K562 (cell line): ENCODE measurements around the gene SEPTIN8. TPM values are rescaled to one million over a fixed set of nuclear protein-coding genes. Genes with fewer than 3 reads are reported as not detected.
A peak's percentile ranks its signal among the peaks of the same experiment; 100 is the strongest.

Experiments
- BRD9 ChIP-seq: fragments of 450-650 bp; IDR thresholded peaks from 2 replicates; pipeline ENCODE4 v1.6.1; 2018; ENCODE audit warnings: low read depth; ENCODE audit not compliant: partially characterized antibody
- CBX8 ChIP-seq: fragments of 200-600 bp; sonication (generic); IDR thresholded peaks from 2 replicates; pipeline ENCODE4 v1.6.1; 2012; ENCODE audit warnings: borderline replicate concordance, mixed run types, low read depth, mild to moderate bottlenecking, moderate library complexity, mixed read lengths, low read length, control low read depth, inconsistent platforms; ENCODE audit not compliant: poor library complexity, severe bottlenecking; ENCODE audit errors: extremely low read depth
- CHCHD3 ChIP-seq: fragments of 250-450 bp; sonication (Bioruptor Pico); IDR thresholded peaks from 2 replicates; pipeline ENCODE4 v2.1.2; 2022; ENCODE audit warnings: mild to moderate bottlenecking
- LCOR ChIP-seq: sonication (generic); formaldehyde crosslinking; IDR thresholded peaks from 2 replicates; pipeline ENCODE4 v1.8.0; 2022; ENCODE audit warnings: mild to moderate bottlenecking, missing genetic modification reagents
- NRF1 ChIP-seq, 2 experiments: fragments of 450-650 bp; IDR thresholded peaks in 1 of 2; conservative IDR thresholded peaks in 1 of 2; 2 replicates each; pipeline ENCODE4 v1.6.1; 2014; ENCODE audit warnings: mild to moderate bottlenecking in 2 of 2
- RUNX1 ChIP-seq: sonication (generic); IDR thresholded peaks from 2 replicates; pipeline ENCODE4 v1.6.1; 2016; ENCODE audit warnings: antibody characterized with exemption, low read depth
- SIN3B ChIP-seq: fragments of 450-650 bp; IDR thresholded peaks from 2 replicates; pipeline ENCODE4 v1.6.1; 2017; ENCODE audit warnings: low read depth, mild to moderate bottlenecking, moderate library complexity
- TEAD1 ChIP-seq, 2 experiments: fragments of 450-650 bp in 1 of 2; sonication (generic) in 1 of 2; formaldehyde crosslinking; IDR thresholded peaks; 2 replicates each; pipeline versions ENCODE4 v1.4.0 to v1.8.0; 2020 to 2022; ENCODE audit warnings: mild to moderate bottlenecking in 2 of 2, missing genetic modification reagents in 1 of 2
- ZBTB7A ChIP-seq: IDR thresholded peaks from 2 replicates; pipeline ENCODE4 v1.6.1; 2011; ENCODE audit warnings: low read depth, mild to moderate bottlenecking, low read length, moderate library complexity, borderline replicate concordance; ENCODE audit not compliant: control insufficient read depth
- ZNF79 ChIP-seq: fragments of 250-450 bp; sonication (Bioruptor Pico); IDR thresholded peaks from 2 replicates; pipeline ENCODE4 v1.4.0; 2020; ENCODE audit warnings: low read depth, mild to moderate bottlenecking, moderate library complexity
- polyA plus RNA-seq, 8 experiments: library from polyadenylated mRNA; depleted of rRNA in 4 of 8; stranded (reverse) in 5 of 8; unstranded in 3 of 8; fragments of >200 nt; fragmentation: Nextera tagmentation in 2 of 8; fragmentation: Illumina TruSeq in 1 of 8; extraction: Ambion mirVana in 2 of 8; extraction: Trizol in 1 of 8; gene quantifications; 2 replicates each; pipeline versions ENCODE4 v1.2.1 to v1.2.3, GENCODE V29; 2011 to 2014; ENCODE audit warnings: inconsistent platforms in 1 of 8, missing spikeins in 1 of 8
- total RNA-seq, 7 experiments: library from RNA; depleted of rRNA in 6 of 7; stranded (reverse); fragments of >200 nt in 6 of 7; fragmentation: Illumina TruSeq in 2 of 7; extraction: Trizol in 2 of 7; gene quantifications; 2 replicates each; pipeline versions ENCODE4 v1.2.1 to v1.2.3, GENCODE V29; 2011 to 2021; ENCODE audit warnings: low replicate concordance in 1 of 7
- TF ChIP-seq, protein P1 (sequence below): fragments of 150-350 bp; IDR thresholded peaks from 2 replicates; pipeline ENCODE4 v1.6.1; 2014; ENCODE audit warnings: low read depth, mild to moderate bottlenecking, low read length, borderline replicate concordance
- TF ChIP-seq, protein P2 (sequence below), 2 experiments: fragments of 450-650 bp in 1 of 2; sonication (generic) in 1 of 2; formaldehyde crosslinking; conservative IDR thresholded peaks; 2 replicates each; pipeline versions ENCODE4 v1.4.0 to v1.8.1; 2020 to 2022; ENCODE audit warnings: mild to moderate bottlenecking in 1 of 2, missing genetic modification reagents in 1 of 2
- TF ChIP-seq, protein P3 (sequence below): fragments of 250-450 bp; sonication (Bioruptor Pico); IDR thresholded peaks from 2 replicates; pipeline ENCODE4 v1.8.0; 2022; ENCODE audit warnings: moderate library complexity, mild to moderate bottlenecking, inconsistent platforms
- TF ChIP-seq, protein P4 (sequence below): sonication (generic); formaldehyde crosslinking; IDR thresholded peaks from 2 replicates; pipeline ENCODE4 v1.8.0; 2023; ENCODE audit warnings: missing genetic modification reagents, mild to moderate bottlenecking, borderline replicate concordance

The SEPTIN8 gene
- total and polyA plus RNA-seq, 9 of the 15 experiments (the other 6 are each of a cell fraction or from before 2014, with no cell fraction given): 19.3 to 142 (median 101) TPM

DNA sequence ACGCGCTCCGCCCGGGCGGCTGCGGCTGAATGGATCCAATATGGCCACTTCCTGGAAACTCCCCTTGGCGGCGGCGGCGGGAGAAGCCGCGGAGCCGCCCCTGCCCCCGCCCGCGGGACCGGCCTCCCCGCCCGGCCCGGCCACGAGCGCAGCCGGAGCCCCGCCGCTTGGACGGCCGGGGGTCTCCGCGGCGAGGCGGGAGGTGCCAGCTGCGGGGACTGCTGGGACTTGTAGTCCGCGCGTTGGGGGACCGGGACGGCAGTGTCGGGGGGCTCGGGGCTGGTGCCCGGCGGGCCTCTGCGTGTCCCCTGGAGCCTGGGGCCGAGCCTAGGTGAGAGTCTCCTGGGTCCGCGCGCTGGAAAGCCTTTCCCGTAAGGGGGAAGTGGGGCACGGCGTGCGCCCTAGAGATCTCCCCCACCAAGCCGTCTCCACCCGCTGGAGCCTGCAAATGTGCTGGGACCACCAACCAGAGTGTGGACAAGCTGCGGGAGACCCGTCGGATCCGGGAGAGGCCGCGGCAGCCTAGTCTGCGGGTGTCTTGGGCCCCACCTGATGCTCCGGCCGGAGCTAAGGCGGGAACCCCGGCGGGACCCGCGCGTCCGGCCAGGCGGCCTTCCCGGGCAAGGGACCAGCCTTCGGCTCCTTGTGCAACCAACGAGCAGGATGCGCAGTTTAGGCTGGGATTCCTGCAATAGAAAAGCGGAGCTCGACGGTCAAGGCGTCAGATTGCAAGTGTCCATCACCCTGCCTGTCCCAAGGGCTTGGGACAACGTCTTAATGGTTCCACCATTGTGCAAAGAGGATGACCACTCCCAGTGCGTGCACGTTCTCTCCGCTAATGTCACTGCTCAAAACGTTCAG, at the start of gene SEPTIN8 (continued):
- TF ChIP-seq, protein P1, sequence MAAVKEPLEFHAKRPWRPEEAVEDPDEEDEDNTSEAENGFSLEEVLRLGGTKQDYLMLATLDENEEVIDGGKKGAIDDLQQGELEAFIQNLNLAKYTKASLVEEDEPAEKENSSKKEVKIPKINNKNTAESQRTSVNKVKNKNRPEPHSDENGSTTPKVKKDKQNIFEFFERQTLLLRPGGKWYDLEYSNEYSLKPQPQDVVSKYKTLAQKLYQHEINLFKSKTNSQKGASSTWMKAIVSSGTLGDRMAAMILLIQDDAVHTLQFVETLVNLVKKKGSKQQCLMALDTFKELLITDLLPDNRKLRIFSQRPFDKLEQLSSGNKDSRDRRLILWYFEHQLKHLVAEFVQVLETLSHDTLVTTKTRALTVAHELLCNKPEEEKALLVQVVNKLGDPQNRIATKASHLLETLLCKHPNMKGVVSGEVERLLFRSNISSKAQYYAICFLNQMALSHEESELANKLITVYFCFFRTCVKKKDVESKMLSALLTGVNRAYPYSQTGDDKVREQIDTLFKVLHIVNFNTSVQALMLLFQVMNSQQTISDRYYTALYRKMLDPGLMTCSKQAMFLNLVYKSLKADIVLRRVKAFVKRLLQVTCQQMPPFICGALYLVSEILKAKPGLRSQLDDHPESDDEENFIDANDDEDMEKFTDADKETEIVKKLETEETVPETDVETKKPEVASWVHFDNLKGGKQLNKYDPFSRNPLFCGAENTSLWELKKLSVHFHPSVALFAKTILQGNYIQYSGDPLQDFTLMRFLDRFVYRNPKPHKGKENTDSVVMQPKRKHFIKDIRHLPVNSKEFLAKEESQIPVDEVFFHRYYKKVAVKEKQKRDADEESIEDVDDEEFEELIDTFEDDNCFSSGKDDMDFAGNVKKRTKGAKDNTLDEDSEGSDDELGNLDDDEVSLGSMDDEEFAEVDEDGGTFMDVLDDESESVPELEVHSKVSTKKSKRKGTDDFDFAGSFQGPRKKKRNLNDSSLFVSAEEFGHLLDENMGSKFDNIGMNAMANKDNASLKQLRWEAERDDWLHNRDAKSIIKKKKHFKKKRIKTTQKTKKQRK: no peak
- TF ChIP-seq, protein P2, sequence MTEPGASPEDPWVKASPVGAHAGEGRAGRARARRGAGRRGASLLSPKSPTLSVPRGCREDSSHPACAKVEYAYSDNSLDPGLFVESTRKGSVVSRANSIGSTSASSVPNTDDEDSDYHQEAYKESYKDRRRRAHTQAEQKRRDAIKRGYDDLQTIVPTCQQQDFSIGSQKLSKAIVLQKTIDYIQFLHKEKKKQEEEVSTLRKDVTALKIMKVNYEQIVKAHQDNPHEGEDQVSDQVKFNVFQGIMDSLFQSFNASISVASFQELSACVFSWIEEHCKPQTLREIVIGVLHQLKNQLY (CRISPR knock-in tag; conservative IDR thresholded peaks at IDR 0.05): no peak
- TF ChIP-seq CBX8 (no peak), ZNF79 (CRISPR knock-in tag) (no peak), CHCHD3 (no peak), TEAD1 (CRISPR knock-in tag; IDR thresholded peaks at IDR 0.05) (0 out of 4 replicates have a peak, but pooled peaks of 1 of the 2 experiments have one; percentile 17), ZBTB7A (peak; percentile 92), RUNX1 (no peak), BRD9 (no peak), SIN3B (peak; percentile 37; the same call in 1 of the 2 replicates), NRF1 (conservative IDR thresholded peaks at IDR 0.05 in 1 of 2, IDR thresholded peaks at IDR 0.05 in 1 of 2) (peak in 1 of 2 experiments; percentile 21; a peak in 1 of 4 replicates), LCOR (peak; percentile 56)
- TF ChIP-seq, protein P3, sequence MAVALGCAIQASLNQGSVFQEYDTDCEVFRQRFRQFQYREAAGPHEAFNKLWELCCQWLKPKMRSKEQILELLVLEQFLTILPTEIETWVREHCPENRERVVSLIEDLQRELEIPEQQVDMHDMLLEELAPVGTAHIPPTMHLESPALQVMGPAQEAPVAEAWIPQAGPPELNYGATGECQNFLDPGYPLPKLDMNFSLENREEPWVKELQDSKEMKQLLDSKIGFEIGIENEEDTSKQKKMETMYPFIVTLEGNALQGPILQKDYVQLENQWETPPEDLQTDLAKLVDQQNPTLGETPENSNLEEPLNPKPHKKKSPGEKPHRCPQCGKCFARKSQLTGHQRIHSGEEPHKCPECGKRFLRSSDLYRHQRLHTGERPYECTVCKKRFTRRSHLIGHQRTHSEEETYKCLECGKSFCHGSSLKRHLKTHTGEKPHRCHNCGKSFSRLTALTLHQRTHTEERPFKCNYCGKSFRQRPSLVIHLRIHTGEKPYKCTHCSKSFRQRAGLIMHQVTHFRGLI (CRISPR knock-in tag): no peak
- TF ChIP-seq, protein P4, sequence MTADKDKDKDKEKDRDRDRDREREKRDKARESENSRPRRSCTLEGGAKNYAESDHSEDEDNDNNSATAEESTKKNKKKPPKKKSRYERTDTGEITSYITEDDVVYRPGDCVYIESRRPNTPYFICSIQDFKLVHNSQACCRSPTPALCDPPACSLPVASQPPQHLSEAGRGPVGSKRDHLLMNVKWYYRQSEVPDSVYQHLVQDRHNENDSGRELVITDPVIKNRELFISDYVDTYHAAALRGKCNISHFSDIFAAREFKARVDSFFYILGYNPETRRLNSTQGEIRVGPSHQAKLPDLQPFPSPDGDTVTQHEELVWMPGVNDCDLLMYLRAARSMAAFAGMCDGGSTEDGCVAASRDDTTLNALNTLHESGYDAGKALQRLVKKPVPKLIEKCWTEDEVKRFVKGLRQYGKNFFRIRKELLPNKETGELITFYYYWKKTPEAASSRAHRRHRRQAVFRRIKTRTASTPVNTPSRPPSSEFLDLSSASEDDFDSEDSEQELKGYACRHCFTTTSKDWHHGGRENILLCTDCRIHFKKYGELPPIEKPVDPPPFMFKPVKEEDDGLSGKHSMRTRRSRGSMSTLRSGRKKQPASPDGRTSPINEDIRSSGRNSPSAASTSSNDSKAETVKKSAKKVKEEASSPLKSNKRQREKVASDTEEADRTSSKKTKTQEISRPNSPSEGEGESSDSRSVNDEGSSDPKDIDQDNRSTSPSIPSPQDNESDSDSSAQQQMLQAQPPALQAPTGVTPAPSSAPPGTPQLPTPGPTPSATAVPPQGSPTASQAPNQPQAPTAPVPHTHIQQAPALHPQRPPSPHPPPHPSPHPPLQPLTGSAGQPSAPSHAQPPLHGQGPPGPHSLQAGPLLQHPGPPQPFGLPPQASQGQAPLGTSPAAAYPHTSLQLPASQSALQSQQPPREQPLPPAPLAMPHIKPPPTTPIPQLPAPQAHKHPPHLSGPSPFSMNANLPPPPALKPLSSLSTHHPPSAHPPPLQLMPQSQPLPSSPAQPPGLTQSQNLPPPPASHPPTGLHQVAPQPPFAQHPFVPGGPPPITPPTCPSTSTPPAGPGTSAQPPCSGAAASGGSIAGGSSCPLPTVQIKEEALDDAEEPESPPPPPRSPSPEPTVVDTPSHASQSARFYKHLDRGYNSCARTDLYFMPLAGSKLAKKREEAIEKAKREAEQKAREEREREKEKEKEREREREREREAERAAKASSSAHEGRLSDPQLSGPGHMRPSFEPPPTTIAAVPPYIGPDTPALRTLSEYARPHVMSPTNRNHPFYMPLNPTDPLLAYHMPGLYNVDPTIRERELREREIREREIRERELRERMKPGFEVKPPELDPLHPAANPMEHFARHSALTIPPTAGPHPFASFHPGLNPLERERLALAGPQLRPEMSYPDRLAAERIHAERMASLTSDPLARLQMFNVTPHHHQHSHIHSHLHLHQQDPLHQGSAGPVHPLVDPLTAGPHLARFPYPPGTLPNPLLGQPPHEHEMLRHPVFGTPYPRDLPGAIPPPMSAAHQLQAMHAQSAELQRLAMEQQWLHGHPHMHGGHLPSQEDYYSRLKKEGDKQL (CRISPR knock-in tag): no peak
